SK-MEL-5 (cell line): ENCODE data around the gene GINS1. TPM values are rescaled to one million over a fixed set of nuclear protein-coding genes. Genes with fewer than 3 reads are reported as not detected.
A peak's percentile ranks its signal among the peaks of the same experiment; 100 is the strongest.

Experiments
- DNase-seq: peaks from one replicate; pipeline ENCODE4 v3.0.0-alpha.2; 2016; ENCODE audit warnings: low read depth, low spot score
- in situ Hi-C: cut with HindIII; loops from 2 replicates; pipeline ENCODE4 v1.10.0; 2016; ENCODE audit warnings: low sequenced_read_pairs, high pct_unique_total_duplicates, low pct_unique_long_range_greater_than_20kb
- total RNA-seq: library from RNA; depleted of rRNA; stranded (reverse); fragments of >200 nt; shearing (Covaris generic); gene quantifications from 2 replicates; pipeline ENCODE4 v1.2.3, GENCODE V29; 2014

GINS1 gene
- total RNA-seq, 1 experiment from 2014 or later = 14.8 TPM

DNA sequence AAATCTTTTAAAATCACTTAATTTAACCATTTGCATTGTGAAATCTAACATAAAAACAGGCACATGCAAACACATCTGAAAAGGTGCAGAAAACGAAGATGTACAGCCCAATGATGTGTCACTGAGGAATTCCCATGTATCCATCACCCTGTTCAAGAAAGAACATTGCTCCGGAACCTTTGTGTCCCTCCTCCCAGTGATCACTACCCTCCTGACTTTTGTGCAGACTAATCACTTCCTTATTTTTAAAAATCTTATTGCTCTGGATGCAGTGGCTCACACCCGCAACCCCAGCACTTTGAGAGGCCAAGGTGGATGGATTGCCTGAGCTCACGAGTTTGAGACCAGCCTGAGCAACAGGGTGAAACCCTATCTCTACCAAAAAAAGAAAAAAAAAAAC is 14.6 kb downstream of the GINS1 start:
- DNase-seq = no peak
- in situ Hi-C loops = no loop called here

DNA sequence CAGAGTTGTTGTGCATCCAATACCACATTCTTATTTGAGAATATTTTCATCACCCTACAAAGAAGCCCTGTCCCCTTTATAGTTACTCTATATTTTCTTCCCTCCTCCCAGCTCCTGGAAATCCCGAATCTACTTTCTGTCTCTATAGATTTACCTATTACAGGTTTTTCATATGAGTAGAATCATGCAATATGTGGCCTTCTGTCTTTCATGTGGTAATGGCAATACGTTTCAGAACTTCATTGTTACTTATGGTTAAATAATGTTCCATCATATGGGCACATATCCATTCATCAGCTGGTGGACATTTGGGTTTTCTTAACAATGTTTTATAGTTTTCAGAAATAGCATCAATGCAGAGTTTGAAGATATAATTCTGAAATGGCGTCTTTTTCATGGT is 17.1 kb downstream of the GINS1 start:
- no peak for DNase-seq
- in situ Hi-C loops = no loop called here

DNA sequence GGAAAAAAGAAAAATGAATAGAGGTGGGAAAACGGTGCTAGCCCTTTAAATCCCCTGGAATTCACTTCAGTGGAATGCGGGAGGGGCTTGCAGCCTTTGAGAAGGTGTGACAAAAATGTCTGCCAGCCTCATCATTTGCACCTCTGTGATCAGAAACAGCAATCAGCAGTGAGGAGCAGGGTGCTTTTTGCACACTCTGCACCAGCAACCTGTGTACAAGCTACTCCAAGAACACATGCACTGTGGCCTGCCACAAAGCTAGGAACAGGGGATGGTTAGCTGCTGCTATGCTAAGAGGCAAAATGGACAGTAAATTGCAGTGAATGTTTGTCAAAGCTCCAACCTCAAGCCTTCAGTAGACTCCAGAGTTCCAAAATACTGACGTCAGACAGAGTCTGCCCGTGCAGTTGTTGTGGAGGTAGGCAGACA is 29.7 kb downstream of the GINS1 start:
- DNase-seq = no peak
- in situ Hi-C loops = no loop called here

DNA sequence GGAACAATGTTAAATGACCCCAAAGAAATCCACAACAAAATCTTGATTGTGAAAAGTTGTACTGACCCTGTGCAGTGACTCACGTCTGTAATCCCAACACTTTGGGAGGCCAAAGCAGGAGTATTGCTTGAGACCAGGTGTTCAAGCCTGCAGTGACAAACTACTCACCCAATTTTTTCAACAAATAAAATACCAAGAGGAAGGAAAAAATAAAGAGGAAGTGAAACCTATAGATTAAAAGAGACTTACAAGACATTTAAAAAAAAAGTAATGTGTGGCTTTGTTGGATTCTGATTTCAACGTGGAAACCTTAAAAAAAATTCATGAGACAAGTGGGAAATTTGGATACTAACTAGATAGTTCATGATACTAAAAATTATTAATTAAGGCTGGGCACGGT is 31.9 kb downstream of the GINS1 start:
- in situ Hi-C loops = no loop called here
- no peak for DNase-seq

GRCh38 chr20:25444556-25444955 is 37.1 kb downstream of the GINS1 start:
- no peak for DNase-seq
- in situ Hi-C loops = no loop called here

DNA sequence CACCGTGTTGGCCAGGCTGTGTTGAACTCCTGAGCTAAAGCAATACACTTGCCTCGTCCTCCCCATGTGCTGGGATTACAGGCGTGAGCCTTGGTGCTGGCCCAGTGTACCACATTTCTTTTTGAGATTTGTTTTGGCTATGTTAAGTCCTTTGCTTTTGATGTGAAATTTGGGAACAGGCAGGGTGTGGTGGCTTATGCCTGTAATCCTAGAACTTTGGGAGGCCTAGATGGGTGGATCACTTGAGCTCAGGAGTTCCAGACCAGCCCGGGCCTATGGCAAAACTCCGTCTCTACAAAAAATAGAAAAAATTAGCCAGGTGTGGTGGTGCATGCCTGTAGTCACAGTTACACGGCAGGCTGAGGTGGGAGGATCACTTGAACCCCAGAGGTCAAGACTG is 40.2 kb downstream of the GINS1 start:
- in situ Hi-C loops = no loop called here
- no peak for DNase-seq

DNA sequence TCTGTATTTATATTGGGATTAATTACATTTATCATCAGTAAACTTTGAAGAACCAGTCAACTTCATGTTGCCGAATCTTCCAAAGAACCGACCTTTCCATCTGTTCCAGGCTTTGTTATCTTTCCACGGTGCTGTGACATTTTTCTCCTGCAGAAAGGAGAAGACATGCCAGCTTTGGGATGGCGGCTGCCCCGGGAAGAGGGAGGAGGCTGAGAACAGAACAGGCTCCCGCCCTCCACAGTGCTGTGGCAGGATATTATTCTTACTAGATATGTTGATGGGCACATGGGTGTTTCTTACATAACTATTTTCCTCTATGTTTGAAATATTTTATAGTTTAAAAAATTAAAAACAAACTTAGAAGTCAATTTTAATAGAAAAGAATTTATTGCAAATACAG is 44.9 kb downstream of the GINS1 start:
- in situ Hi-C loops = no loop called here
- no peak for DNase-seq

- in situ Hi-C loops = no loop called here
- peak; percentile 55 for DNase-seq
Measured at GRCh38 chr20:25453035-25453810, 45.8 kb downstream of the GINS1 start.

GRCh38 chr20:25454153-25454900 is 46.9 kb downstream of the GINS1 start:
- no peak for DNase-seq
- in situ Hi-C loops = no loop called here

- in situ Hi-C loops = no loop called here
- DNase-seq = no peak
Measured at GRCh38 chr20:25457886-25458680, 50.6 kb downstream of the GINS1 start.

GRCh38 chr20:25459111-25459830 is 51.8 kb downstream of the GINS1 start:
- in situ Hi-C loops = no loop called here
- no peak for DNase-seq

- in situ Hi-C loops = no loop called here
- DNase-seq = no peak
Measured at GRCh38 chr20:25459916-25460535, 52.6 kb downstream of the GINS1 start.

- in situ Hi-C loops = no loop called here
Measured at GRCh38 chr20:25460566-25461280, 53.2 kb downstream of the GINS1 start.

GRCh38 chr20:25461281-25461650 is 53.8 kb downstream of the GINS1 start:
- in situ Hi-C loops = no loop called here
- DNase-seq = no peak

More at GRCh38 chr20:25460566-25461280, 53.2 kb downstream of the GINS1 start:
- no peak for DNase-seq

- in situ Hi-C loops = no loop called here
- no peak for DNase-seq
Measured at GRCh38 chr20:25461786-25462545, 54.5 kb downstream of the GINS1 start.
